Right cardiac atrium (tissue), 5 donors: Measurements from ENCODE around the gene PABPC1L. TPM values are rescaled to one million over a fixed set of nuclear protein-coding genes. Genes with fewer than 3 reads are reported as not detected.

Source experiments
- ATAC-seq, 2 donors: fragments of 200-7000 bp; cut with Tn5 transposase; one replicate each; pipeline versions ENCODE4 v1.8.0 to v1.9.1; 2020; ENCODE audit warnings: moderate library complexity in 2 of 2, mild to moderate bottlenecking in 1 of 2
- DNase-seq, 3 donors: peaks; one replicate each; pipeline ENCODE4 v3.0.0-alpha.2; 2020
- H3K27ac ChIP-seq: one replicate; pipeline ENCODE4 v1.5.1; 2013; ENCODE audit warnings: mild to moderate bottlenecking, low read length, control low read depth, moderate library complexity
- H3K27me3 ChIP-seq: one replicate; pipeline ENCODE4 v1.6.1; 2013; ENCODE audit not compliant: control insufficient read depth, insufficient read depth
- H3K4me1 ChIP-seq: one replicate; pipeline ENCODE4 v1.6.1; 2013; ENCODE audit warnings: low read length; ENCODE audit not compliant: control insufficient read depth, insufficient read depth
- H3K4me3 ChIP-seq: one replicate; pipeline ENCODE4 v1.5.1; 2013; ENCODE audit warnings: low read length, control low read depth
- H3K9me3 ChIP-seq: one replicate; pipeline ENCODE4 v1.6.1; 2013; ENCODE audit warnings: low read length; ENCODE audit not compliant: control insufficient read depth
- WGBS: extraction: QIAGEN DNeasy Blood & Tissue Kit; methylation state at CpG from one replicate; pipeline ENCODE4 v1.1.7; 2013; 5-methylcytosine and 5-hydroxymethylcytosine counted together
- intact Hi-C, 4 donors: fragments of 100-400 bp; cut with DNase I; formaldehyde crosslinking; loops; one replicate each; pipeline versions ENCODE4 v1.11.0 to v1.14.0; 2022 to 2023
- polyA plus RNA-seq: library from polyadenylated mRNA; stranded (reverse); fragments of 200-250 nt; gene quantifications from one replicate; pipeline ENCODE4 v1.2.3, GENCODE V29; 2013
- total RNA-seq, 4 donors: library from RNA; stranded (reverse); fragmentation: NEBNext Ultra II Directional; extraction: Animal tissue kit (Norgen Biotek cat#: 25700); gene quantifications; one replicate each; pipeline ENCODE4 v1.2.1, GENCODE V29; 2021
- donor health status: healthy with polysubstance abuse.
- donor health status: DM: no; HTN: yes; CAD: no.
- donor health status: DM: no; HTN: no; CAD: no.
- donor health status: DM: no; HTN: yes; CAD: no; lungs with severe emphysema.
- donor health status: DM: yes; HTN: yes; CAD: no.

Gene PABPC1L
- total and polyA plus RNA-seq, 5 donors, result 3.3 to 5.3 (median 4.0) TPM

GRCh38 chr20:44969300-44969894 is 59.5 kb downstream of the PABPC1L start:
- intact Hi-C loops, result no loop called here
- DNase-seq, result no peak
- Histone ChIP-seq H3K27me3 (no peaks in the 10 kb centered on the region), H3K9me3 (no peaks in the 10 kb centered on the region), H3K27ac (no peak overlapping the region), H3K4me1 (peaks cover 2% of the 10 kb centered on the region), H3K4me3 (no peak overlapping the region)
- 47% methylated on average over 3 of the region's 3 CpGs for WGBS
- ATAC-seq, result no peak

- Histone ChIP-seq H3K27me3 (no peaks in the 10 kb centered on the region), H3K9me3 (no peaks in the 10 kb centered on the region), H3K27ac (no peak overlapping the region), H3K4me1 (peaks cover 2% of the 10 kb centered on the region), H3K4me3 (no peak overlapping the region)
- no peak for ATAC-seq
- intact Hi-C loops, result no loop called here
- no peak for DNase-seq
- WGBS, result 66% methylated on average over 1 of the region's 1 CpG
Observed at GRCh38 chr20:44970243-44970757, 60.4 kb downstream of the PABPC1L start.

GRCh38 chr20:44973053-44973452 is 63.2 kb downstream of the PABPC1L start:
- Histone ChIP-seq H3K27ac (no peak overlapping the region), H3K4me3 (no peak overlapping the region), H3K27me3 (no peaks in the 10 kb centered on the region), H3K9me3 (no peaks in the 10 kb centered on the region), H3K4me1 (no peaks in the 10 kb centered on the region)
- DNase-seq (no peak), ATAC-seq (no peak)
- 90% methylated on average over 2 of the region's 2 CpGs for WGBS
- intact Hi-C loops, result no loop called here

- intact Hi-C loops, result no loop called here
- Histone ChIP-seq H3K9me3 (no peaks in the 10 kb centered on the region), H3K4me1 (no peaks in the 10 kb centered on the region), H3K27ac (no peak overlapping the region), H3K4me3 (no peak overlapping the region), H3K27me3 (no peaks in the 10 kb centered on the region)
- no peak for DNase-seq
- ATAC-seq, result no peak
- WGBS, result 95% methylated on average over 4 of the region's 4 CpGs
Observed at GRCh38 chr20:44976698-44977097, 66.8 kb downstream of the PABPC1L start.

- intact Hi-C loops, result no loop called here
- Histone ChIP-seq H3K27me3 (no peaks in the 10 kb centered on the region), H3K4me3 (no peak overlapping the region), H3K9me3 (no peaks in the 10 kb centered on the region), H3K27ac (peak overlapping the region; percentile 37), H3K4me1 (no peaks in the 10 kb centered on the region)
- DNase-seq (no peak), ATAC-seq (peak; percentile 53 to 64)
- WGBS, result 42% methylated on average over 2 of the region's 2 CpGs
Observed at GRCh38 chr20:44979090-44979621, 69.3 kb downstream of the PABPC1L start.

- H3K9me3 ChIP-seq, result no peaks in the 10 kb centered on the region
- no peak overlapping the region for H3K27ac ChIP-seq
- no peaks in the 10 kb centered on the region for H3K4me1 ChIP-seq
- no peak overlapping the region for H3K4me3 ChIP-seq
- no peaks in the 10 kb centered on the region for H3K27me3 ChIP-seq
- no peak for ATAC-seq
- DNase-seq, result no peak
- intact Hi-C loops, result no loop called here
- 93% methylated on average over 8 of the region's 8 CpGs for WGBS
Observed at GRCh38 chr20:44981736-44982406, 72.0 kb downstream of the PABPC1L start.

GRCh38 chr20:44983093-44983674 is 73.3 kb downstream of the PABPC1L start:
- Histone ChIP-seq H3K27ac (no peak overlapping the region), H3K27me3 (no peaks in the 10 kb centered on the region), H3K9me3 (no peaks in the 10 kb centered on the region), H3K4me3 (no peak overlapping the region), H3K4me1 (no peaks in the 10 kb centered on the region)
- intact Hi-C loops, result no loop called here
- 96% methylated on average over 7 of the region's 7 CpGs for WGBS
- DNase-seq (no peak), ATAC-seq (no peak)

- no peak overlapping the region for H3K27ac ChIP-seq
- 96% methylated on average over 1 of the region's 1 CpG for WGBS
- DNase-seq (no peak), ATAC-seq (no peak)
- H3K4me3 ChIP-seq, result no peak overlapping the region
- no peaks in the 10 kb centered on the region for H3K9me3 ChIP-seq
- no peaks in the 10 kb centered on the region for H3K4me1 ChIP-seq
- no peaks in the 10 kb centered on the region for H3K27me3 ChIP-seq
- intact Hi-C loops, result no loop called here
Observed at GRCh38 chr20:44988631-44989171, 78.8 kb downstream of the PABPC1L start.

Other genes with a start within 250 kb of the PABPC1L start
- 100 to 1,000 TPM in 1 of 4 donors, 10 to 100 TPM in 3; 85.2 to 292 (median 98.2) TPM for gene CCN5, start 194.7 kb upstream of the PABPC1L start, total RNA-seq
- gene CCN5, start 194.7 kb upstream of the PABPC1L start, polyA plus RNA-seq, result 102 TPM
- 1 to 10 TPM in 3 of 4 donors, under 1 TPM in 1; 0.65 to 1.3 (median 1.1) TPM for gene KCNK15, start 164.2 kb upstream of the PABPC1L start, total RNA-seq
- 0.70 TPM for gene KCNK15, start 164.2 kb upstream of the PABPC1L start, polyA plus RNA-seq
- gene RIMS4, start 99.5 kb upstream of the PABPC1L start, total RNA-seq, result 1 to 10 TPM in 3 of 4 donors, under 1 TPM in 1; 0.57 to 2.4 (median 1.3) TPM
- gene RIMS4, start 99.5 kb upstream of the PABPC1L start, polyA plus RNA-seq, result 0.38 TPM
- gene YWHAB, start 24.4 kb upstream of the PABPC1L start, total RNA-seq, result 100 to 1,000 TPM in 3 of 4 donors, 10 to 100 TPM in 1; 87.8 to 121 (median 111) TPM
- 53.4 TPM for gene YWHAB, start 24.4 kb upstream of the PABPC1L start, polyA plus RNA-seq
- 10 to 100 TPM; 12.1 to 16.8 (median 13.7) TPM for gene TOMM34, start 50.3 kb downstream of the PABPC1L start, total RNA-seq
- gene TOMM34, start 50.3 kb downstream of the PABPC1L start, polyA plus RNA-seq, result 11.1 TPM
- 10 to 100 TPM; 13.8 to 14.4 (median 14.1) TPM for gene STK4, start 56.5 kb downstream of the PABPC1L start, total RNA-seq
- gene STK4, start 56.5 kb downstream of the PABPC1L start, polyA plus RNA-seq, result 4.6 TPM
- gene KCNS1, start 191.1 kb downstream of the PABPC1L start, total RNA-seq, result 1 to 10 TPM in 1 of 4 donors, under 1 TPM in 3; 0.37 to 1.2 (median 0.58) TPM
- 0.27 TPM for gene KCNS1, start 191.1 kb downstream of the PABPC1L start, polyA plus RNA-seq
- gene WFDC5, start 205.1 kb downstream of the PABPC1L start, total RNA-seq, result not detected
- not detected for gene WFDC5, start 205.1 kb downstream of the PABPC1L start, polyA plus RNA-seq
- not detected for gene WFDC12, start 214.4 kb downstream of the PABPC1L start, total RNA-seq
- not detected for gene WFDC12, start 214.4 kb downstream of the PABPC1L start, polyA plus RNA-seq